Hepatocyte (in vitro differentiated cells): ENCODE data around the gene KMT2B.

Experiments used
- EZH2 ChIP-seq: fragments of 200-600 bp; sonication (generic); IDR thresholded peaks from 2 replicates; pipeline ENCODE4 v1.6.1; 2016; ENCODE audit warnings: antibody characterized with exemption, mild to moderate bottlenecking, borderline replicate concordance
- EZH2phosphoT487 ChIP-seq: fragments of 200-600 bp; sonication (generic); IDR thresholded peaks from one replicate; pipeline ENCODE4 v1.6.1; 2018; ENCODE audit warnings: antibody characterized with exemption, mild to moderate bottlenecking, low read depth, moderate library complexity; ENCODE audit not compliant: unreplicated experiment, severe bottlenecking
- TF ChIP-seq, protein P1 (sequence below): fragments of 200-600 bp; sonication (generic); IDR thresholded peaks from 2 replicates; pipeline ENCODE4 v1.5.1; 2016; ENCODE audit warnings: antibody characterized with exemption, mild to moderate bottlenecking; ENCODE audit not compliant: poor library complexity

DNA sequence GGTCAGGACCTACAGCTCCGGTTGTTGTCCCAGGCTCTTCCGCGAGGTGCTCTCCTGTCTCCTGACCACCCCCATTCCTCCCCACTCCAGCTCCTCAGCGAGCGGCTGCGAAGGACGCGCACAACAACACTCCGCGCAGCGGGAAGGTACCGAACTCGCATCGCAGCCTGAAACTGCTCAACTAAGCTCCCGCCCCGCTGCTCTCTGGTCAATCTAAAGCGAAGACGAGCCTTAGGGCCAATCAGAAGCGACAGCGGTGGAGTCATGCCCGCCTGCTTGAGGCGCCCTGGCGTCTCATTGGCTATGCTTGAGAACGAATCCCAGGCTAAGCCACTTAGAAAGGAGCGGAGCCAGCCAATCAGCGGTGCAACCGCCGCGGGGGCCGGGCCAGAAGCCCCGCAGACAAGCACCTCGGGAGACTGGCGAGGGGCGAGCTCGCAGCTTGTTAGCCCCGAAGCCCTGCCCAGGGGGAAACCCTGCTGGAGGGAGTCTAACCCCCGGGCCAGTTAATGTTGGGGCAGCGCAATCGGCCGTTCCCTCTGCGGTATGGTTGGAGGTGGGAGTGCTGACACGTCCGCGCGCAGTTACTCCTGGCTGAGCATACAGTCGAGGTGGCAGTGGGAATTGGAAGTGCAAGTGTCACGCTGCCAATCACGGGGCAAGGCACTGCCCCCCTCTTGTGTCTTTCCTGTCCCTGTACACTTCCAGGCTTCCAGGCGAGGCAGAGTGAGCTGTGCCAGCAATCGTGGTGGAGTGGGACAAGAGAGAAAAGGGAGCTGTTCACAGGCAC, 15.4 kb upstream of the KMT2B start:
- TF ChIP-seq, protein P1, sequence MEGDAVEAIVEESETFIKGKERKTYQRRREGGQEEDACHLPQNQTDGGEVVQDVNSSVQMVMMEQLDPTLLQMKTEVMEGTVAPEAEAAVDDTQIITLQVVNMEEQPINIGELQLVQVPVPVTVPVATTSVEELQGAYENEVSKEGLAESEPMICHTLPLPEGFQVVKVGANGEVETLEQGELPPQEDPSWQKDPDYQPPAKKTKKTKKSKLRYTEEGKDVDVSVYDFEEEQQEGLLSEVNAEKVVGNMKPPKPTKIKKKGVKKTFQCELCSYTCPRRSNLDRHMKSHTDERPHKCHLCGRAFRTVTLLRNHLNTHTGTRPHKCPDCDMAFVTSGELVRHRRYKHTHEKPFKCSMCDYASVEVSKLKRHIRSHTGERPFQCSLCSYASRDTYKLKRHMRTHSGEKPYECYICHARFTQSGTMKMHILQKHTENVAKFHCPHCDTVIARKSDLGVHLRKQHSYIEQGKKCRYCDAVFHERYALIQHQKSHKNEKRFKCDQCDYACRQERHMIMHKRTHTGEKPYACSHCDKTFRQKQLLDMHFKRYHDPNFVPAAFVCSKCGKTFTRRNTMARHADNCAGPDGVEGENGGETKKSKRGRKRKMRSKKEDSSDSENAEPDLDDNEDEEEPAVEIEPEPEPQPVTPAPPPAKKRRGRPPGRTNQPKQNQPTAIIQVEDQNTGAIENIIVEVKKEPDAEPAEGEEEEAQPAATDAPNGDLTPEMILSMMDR: no peak
- TF ChIP-seq EZH2phosphoT487 (no peak), EZH2 (no peak)
